Colonic mucosa (tissue), 4 donors: ENCODE measurements around the gene RBM6. TPM values are rescaled to one million over a fixed set of nuclear protein-coding genes. Genes with fewer than 3 reads are reported as not detected.
"Not testable (repeated sequence)": the region's sequence is repeated elsewhere in the genome, so short reads cannot be mapped to it uniquely, and the experiment has no call there.

Source experiments
- DNase-seq: peaks from one replicate; pipeline ENCODE4 v3.0.0-alpha.2; 2020
- H3K27ac ChIP-seq: fragments of 200-600 bp; one replicate; pipeline ENCODE4 v1.8.0; 2021
- H3K27me3 ChIP-seq: fragments of 200-600 bp; one replicate; pipeline ENCODE4 v1.8.0; 2021
- H3K36me3 ChIP-seq: fragments of 200-600 bp; one replicate; pipeline ENCODE4 v1.8.0; 2021
- H3K4me1 ChIP-seq: fragments of 200-600 bp; one replicate; pipeline ENCODE4 v1.8.0; 2021; ENCODE audit warnings: mild to moderate bottlenecking
- H3K4me3 ChIP-seq: fragments of 200-600 bp; one replicate; pipeline ENCODE4 v1.8.0; 2021
- H3K9ac ChIP-seq, 2 donors: one replicate each; pipeline ENCODE4 v1.7.0; 2013; ENCODE audit warnings: control low read depth in 2 of 2, low read depth in 2 of 2, low read length in 2 of 2
- H3K9me3 ChIP-seq: fragments of 200-600 bp; one replicate; pipeline ENCODE4 v1.8.0; 2021
- intact Hi-C: fragments of 100-400 bp; cut with DNase I; formaldehyde crosslinking; loops from one replicate; pipeline ENCODE4 v1.14.1; 2022
- total RNA-seq, 2 donors: library from RNA; stranded (reverse); fragmentation: NEBNext Ultra II Directional in 1 of 2; extraction: Animal tissue kit (Norgen Biotek cat#: 25700) in 1 of 2; gene quantifications; one replicate each; pipeline ENCODE4 v1.2.1, GENCODE V29; 2021
- TF ChIP-seq, protein P1 (sequence below): fragments of 200-600 bp; IDR thresholded peaks from one replicate; pipeline ENCODE4 v1.8.0; 2022; ENCODE audit warnings: antibody characterized with exemption, mild to moderate bottlenecking
- donor health status: healthy.
- donor health status: DM: no; HTN: no; CAD: no.
- donor health status: DM: no; HTN: no; CAD: no.

The RBM6 gene
- total RNA-seq, 2 donors from 2014 or later, result 49.8 to 60.3 TPM

GRCh38 chr3:50057756-50058155, 117.8 kb downstream of the RBM6 start:
- no peaks in the 10 kb centered on the region for H3K27me3 ChIP-seq
- intact Hi-C loops, result no loop called here
- TF ChIP-seq, protein P1, sequence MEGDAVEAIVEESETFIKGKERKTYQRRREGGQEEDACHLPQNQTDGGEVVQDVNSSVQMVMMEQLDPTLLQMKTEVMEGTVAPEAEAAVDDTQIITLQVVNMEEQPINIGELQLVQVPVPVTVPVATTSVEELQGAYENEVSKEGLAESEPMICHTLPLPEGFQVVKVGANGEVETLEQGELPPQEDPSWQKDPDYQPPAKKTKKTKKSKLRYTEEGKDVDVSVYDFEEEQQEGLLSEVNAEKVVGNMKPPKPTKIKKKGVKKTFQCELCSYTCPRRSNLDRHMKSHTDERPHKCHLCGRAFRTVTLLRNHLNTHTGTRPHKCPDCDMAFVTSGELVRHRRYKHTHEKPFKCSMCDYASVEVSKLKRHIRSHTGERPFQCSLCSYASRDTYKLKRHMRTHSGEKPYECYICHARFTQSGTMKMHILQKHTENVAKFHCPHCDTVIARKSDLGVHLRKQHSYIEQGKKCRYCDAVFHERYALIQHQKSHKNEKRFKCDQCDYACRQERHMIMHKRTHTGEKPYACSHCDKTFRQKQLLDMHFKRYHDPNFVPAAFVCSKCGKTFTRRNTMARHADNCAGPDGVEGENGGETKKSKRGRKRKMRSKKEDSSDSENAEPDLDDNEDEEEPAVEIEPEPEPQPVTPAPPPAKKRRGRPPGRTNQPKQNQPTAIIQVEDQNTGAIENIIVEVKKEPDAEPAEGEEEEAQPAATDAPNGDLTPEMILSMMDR, result no peak
- no peaks in the 10 kb centered on the region for H3K9me3 ChIP-seq
- no peak overlapping the region for H3K9ac ChIP-seq
- DNase-seq, result no peak
- peaks cover 23% of the 10 kb centered on the region for H3K36me3 ChIP-seq
- H3K4me1 ChIP-seq, result no peaks in the 10 kb centered on the region
- no peak overlapping the region for H3K4me3 ChIP-seq
- H3K27ac ChIP-seq, result no peak overlapping the region

- DNase-seq, result no peak
- H3K27me3 ChIP-seq, result no peaks in the 10 kb centered on the region
- no peak overlapping the region for H3K4me3 ChIP-seq
- TF ChIP-seq, protein P1, result no peak
- H3K27ac ChIP-seq, result no peak overlapping the region
- H3K4me1 ChIP-seq, result no peaks in the 10 kb centered on the region
- peaks cover 22% of the 10 kb centered on the region for H3K36me3 ChIP-seq
- no peak overlapping the region for H3K9ac ChIP-seq
- no peaks in the 10 kb centered on the region for H3K9me3 ChIP-seq
- intact Hi-C loops, result no loop called here
Measured at GRCh38 chr3:50068134-50068533, 128.2 kb downstream of the RBM6 start.

DNA sequence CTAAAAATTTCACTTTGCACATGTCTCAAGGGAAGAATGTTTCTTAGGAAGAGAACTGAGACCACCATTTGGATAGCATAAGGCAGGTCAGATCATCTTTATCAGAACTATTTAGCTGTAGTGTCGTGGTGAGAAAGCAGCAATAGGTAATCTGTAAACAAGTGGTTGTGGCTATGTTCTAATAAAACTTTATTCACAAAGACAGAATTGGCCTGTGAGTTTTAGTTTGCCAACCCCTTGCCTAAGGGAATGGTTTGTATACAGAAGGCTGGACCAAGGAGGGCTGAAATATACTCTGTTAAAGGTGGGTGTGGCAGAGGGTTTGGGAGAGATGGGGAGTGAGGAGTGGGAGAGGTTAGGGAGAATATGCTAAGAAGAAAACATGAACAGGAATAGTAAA, 138.1 kb downstream of the RBM6 start:
- DNase-seq, result no peak
- TF ChIP-seq, protein P1, result no peak
- Histone ChIP-seq H3K27ac (no peak overlapping the region), H3K36me3 (peaks cover 3% of the 10 kb centered on the region), H3K9me3 (no peaks in the 10 kb centered on the region), H3K4me3 (no peak overlapping the region), H3K4me1 (no peaks in the 10 kb centered on the region), H3K27me3 (no peaks in the 10 kb centered on the region), H3K9ac (no peak overlapping the region)
- intact Hi-C loops, result no loop called here

GRCh38 chr3:50078622-50079021, 138.7 kb downstream of the RBM6 start:
- Histone ChIP-seq H3K4me3 (no peak overlapping the region), H3K27me3 (no peaks in the 10 kb centered on the region), H3K9me3 (no peaks in the 10 kb centered on the region), H3K4me1 (no peaks in the 10 kb centered on the region), H3K36me3 (peaks cover 3% of the 10 kb centered on the region), H3K9ac (no peak overlapping the region), H3K27ac (no peak overlapping the region)
- intact Hi-C loops, result no loop called here
- no peak for DNase-seq
- TF ChIP-seq, protein P1, result no peak

DNA sequence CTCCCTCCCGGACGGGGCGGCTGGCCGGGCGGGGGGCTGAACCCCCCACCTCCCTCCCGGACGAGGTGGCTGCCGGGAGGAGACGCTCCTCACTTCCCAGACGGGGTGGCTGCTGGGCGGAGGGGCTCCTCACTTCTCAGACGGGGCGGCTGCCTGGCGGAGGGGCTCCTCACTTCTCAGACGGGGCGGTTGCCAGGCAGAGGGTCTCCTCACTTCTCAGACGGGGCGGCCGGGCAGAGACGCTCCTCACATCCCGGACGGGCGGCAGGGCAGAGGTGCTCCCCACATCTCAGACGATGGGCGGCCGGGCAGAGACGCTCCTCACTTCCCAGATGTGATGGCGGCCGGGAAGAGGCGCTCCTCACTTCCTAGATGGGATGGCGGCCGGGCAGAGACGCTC, 145.0 kb downstream of the RBM6 start:
- H3K9me3 ChIP-seq, intact Hi-C loops, H3K4me3 ChIP-seq, H3K9ac ChIP-seq, H3K27ac ChIP-seq, H3K36me3 ChIP-seq, H3K27me3 ChIP-seq, DNase-seq, H3K4me1 ChIP-seq: not testable (repeated sequence)

DNA sequence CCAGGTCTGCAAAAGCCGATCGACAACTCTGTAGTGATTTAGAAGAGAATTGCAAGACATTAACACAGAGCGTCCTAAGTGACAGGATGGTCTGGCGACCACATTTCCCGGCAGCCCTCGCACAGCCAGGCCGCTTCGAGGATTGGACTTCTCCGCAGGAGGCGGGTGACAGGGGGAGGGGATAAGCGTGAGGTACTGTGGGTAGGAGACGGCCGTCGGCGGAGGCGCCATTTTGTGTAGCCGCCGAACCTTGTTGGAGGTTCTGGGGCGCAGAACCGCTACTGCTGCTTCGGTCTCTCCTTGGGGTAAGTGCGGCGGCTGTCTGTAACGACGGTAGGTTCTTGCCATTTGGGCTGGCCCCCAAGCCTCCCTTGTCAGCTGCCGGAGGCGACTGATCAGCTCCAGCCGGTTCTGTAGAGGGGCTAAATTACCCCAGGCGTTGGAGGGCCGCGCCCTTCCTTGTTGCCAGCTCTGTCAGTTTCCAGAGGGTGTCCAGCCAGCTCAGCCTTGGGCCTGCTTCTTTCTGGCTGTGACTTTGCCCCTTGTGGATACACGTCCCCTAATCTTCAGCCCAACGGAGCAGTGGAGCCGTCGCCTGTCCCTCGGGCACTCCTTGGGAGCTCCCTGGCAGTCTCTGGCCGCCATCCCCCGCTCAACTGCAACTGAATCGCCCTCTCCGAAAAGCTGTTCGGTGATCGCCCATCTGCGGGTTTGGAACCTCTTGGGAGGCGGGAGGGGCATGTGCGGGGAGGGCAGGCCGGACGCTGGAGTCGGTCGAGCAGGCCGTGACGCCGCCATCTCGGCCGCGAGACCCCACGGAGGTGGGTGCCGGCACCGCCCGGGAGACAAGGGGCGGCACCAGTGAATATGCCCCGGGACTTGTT, 149.0 kb downstream of the RBM6 start, which contains the start of gene RBM5:
RBM5 (plus strand) TSS at position 195 of the 884 bp plus-strand sequence. CDS start 1,516 bp downstream, outside the sequence.
- no peaks in the 10 kb centered on the region for H3K9me3 ChIP-seq
- peak; percentile 95 for DNase-seq
- peak within 1 kb of the TSS; percentile 91 to 96 for H3K9ac ChIP-seq
- peaks cover 8% of the 10 kb centered on the region for H3K4me1 ChIP-seq
- peak within 1 kb of the TSS; percentile 77 for H3K4me3 ChIP-seq
- H3K36me3 ChIP-seq, result peaks cover 9% of the 10 kb centered on the region
- H3K27me3 ChIP-seq, result no peaks in the 10 kb centered on the region
- H3K27ac ChIP-seq, result peak within 1 kb of the TSS; percentile 82
- TF ChIP-seq, protein P1, result no peak
- intact Hi-C loops, result no loop called here
